ENCODE measurements around the gene CFAP20. TPM values are rescaled to one million over a fixed set of nuclear protein-coding genes. Genes with fewer than 3 reads are reported as not detected.
A peak's percentile ranks its signal among the peaks of the same experiment; 100 is the strongest.
"Not testable (repeated sequence)": the region's sequence is repeated elsewhere in the genome, so short reads cannot be mapped to it uniquely, and the experiment has no call there.

CFAP20 gene
- total RNA-seq, 1 experiment from 2014 or later: 97.3 TPM

- peak; percentile 62 for DNase-seq (ENCODE audit: low read depth)
Observed at GRCh38 chr16:58098207-58099096, 30.7 kb downstream of the CFAP20 start.

DNA sequence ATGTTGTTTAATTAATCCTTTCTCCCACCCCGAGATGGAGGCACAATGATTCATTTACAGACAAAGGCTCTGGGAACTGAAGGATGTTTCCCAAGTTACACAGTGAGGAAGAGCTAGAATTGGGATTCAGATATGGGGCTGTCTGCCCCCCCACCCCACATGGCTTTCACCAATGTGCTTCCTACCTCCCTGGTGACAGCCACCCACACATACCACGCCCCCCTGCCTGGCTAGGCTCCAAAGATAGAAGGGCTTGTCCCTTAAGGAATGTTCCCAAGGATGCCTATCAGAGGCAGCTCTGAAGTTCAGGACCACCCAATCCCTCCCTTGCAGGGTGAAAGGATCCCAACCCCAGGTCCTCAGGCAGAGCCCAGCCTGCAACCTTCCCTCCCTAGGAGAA is 32.9 kb downstream of the CFAP20 start:
- no peak for DNase-seq (ENCODE audit: low read depth)

DNA sequence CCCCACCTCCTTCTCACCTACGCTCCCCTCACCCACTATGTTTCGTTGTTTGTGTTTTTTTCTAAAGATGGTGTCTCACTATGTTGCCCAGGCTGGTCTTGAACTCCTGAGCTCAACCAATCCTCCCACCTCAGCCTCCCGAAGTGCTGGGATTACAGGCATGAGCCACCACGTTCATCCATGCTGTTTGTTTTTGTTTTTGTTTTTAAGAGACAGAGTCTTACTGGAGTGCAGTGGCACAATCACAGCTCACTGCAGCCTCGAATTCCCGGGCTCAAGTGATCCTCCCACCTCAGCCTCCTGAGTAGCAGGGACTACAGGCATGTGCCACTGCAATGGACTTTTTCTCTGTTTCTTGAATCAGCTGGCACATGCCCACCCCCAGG is 33.6 kb downstream of the CFAP20 start:
- DNase-seq (ENCODE audit: low read depth): not testable (repeated sequence)

GRCh38 chr16:58094791-58095574 is 34.2 kb downstream of the CFAP20 start:
- no peak for DNase-seq (ENCODE audit: low read depth)

- DNase-seq (ENCODE audit: low read depth): no peak
Observed at GRCh38 chr16:58094026-58094425, 35.2 kb downstream of the CFAP20 start.

GRCh38 chr16:58090396-58090795 is 38.8 kb downstream of the CFAP20 start:
- not testable (repeated sequence) for DNase-seq (ENCODE audit: low read depth)

- no peak for DNase-seq (ENCODE audit: low read depth)
Observed at GRCh38 chr16:58088091-58088490, 41.1 kb downstream of the CFAP20 start.

DNA sequence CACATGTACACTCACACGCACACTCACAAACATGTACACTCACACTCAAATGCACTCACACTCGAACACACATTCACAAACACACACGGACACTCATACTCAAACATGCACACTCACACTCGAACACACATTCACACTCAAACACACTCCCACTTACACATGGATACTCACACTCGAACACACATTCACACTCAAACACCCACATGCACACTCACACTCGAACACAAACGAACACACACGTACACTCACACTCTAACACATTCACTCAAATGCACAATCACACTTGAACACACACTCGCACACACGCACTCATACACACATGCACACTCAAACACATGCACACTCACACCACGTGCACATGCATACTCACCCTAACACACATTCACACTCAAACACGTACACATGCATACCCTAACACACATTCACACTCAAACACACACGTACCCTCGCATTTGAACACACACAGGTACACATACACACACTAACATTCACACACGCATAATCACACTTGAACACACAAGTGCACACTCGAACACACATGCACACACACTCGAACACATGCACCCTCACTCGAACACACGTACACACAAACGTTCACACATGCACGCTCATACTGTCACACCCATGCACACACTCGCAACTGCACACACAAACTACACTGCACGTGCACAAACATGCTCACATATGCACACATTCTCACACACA is 41.8 kb downstream of the CFAP20 start:
- DNase-seq (ENCODE audit: low read depth): no peak

DNA sequence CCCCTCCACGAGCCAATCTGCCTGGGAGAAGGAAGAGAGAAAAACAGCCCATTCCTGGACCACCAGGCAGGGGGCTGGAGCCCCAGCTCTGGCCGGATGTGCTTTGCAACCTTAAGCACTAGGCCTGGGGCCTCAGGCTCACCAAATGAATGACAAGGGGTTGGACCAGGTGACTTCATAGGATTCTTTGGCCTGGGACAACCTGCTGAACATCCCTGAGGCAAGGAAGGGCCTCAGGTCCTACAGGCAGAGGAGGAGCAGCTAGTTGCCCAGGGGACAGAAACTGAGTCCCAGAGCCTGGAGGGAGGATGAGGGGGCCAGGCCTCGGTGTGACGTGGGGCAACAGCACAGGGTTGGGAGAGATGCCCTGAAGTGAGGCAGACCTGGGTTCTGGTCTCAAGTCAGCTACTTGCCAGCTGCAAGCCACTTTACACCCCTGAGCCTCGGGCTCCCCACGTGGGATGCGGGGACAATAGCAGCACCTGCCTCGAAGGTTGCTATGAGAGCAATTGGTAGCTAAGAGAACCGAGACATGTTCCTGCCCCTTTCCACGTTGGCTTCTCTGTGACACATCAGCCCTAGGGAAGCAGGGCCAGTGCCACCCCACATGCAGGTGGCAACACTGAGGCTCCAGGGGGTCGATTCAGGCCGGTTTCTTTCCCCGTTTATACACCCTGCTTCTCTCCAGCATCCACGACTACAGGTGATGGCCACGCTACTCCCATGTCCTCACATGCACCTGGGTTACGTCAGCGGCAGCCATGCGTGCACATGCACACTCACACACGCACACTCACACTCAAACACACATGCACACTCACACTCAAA is 42.6 kb downstream of the CFAP20 start:
- no peak for DNase-seq (ENCODE audit: low read depth)

DNA sequence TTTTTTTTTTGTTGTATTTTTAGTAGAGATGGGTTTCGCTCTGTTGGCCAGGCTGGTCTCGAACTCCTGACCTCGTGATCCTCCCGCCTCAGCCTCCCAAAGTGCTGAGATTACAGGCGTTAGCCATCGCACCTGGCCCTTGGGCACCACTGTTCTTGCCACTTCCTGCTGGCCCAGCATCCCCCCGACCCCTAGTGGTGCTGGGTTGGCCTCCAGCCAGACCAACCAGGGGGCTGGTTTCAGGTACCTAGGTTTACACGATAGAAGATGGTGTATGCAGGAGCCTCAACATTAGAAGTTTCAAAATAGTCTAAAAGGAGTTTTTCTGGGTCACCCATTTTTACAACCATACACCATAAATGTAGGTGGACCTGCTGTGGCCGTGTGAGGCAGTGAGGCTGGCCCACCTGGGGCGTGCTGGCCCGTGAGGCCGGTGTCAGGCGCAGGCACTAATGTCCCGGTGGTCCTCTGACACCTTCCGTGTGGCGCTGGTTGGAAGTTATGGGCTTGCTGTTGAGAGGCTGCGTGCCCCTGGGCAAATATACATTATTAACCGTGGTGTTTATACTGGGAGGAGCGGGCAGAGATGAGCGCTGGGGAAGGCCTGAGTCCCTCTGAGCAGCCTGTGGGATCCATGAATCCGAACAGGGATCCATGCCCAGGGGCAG is 43.5 kb downstream of the CFAP20 start:
- no peak for DNase-seq (ENCODE audit: low read depth)

DNA sequence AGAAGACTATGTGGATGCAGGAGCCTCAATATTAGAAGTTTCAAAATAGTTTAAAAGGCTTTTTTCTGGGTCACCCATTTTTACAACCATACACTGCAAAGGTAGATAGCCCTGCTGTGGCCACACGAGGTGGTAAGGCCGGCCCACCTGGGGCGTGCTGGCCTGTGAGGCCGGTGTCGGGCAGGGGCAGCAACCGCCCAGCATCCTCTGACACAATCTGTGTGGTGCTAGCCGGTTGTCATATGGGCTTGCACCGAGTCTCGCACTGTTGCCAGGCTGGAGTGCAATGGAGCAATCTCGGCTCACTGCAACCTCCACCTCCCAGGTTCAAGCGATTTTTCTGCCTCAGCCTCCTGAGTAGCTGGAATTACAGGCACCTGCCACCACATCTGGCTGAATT is 44.0 kb downstream of the CFAP20 start:
- no peak for DNase-seq (ENCODE audit: low read depth)

DNA sequence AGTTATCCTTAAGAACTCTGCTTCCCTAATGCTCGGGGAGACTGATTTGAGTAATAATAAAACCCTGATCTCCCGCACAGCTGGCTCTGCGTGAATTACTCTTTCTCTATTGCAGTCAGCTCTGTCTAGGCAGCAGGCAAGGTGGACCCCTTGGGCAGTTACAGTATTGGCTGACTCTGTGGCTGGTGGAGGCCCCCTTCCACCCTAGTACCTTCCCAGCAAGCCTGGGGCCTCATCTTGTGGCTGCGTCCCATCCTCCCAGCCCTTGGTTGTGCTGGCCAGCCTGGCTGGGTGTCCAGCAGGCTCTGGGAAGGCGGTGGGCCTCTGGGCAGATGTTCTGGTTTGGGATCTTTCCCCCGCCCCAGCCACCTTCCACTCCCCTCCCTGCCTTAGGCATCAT is 44.5 kb downstream of the CFAP20 start:
- no peak for DNase-seq (ENCODE audit: low read depth)

DNA sequence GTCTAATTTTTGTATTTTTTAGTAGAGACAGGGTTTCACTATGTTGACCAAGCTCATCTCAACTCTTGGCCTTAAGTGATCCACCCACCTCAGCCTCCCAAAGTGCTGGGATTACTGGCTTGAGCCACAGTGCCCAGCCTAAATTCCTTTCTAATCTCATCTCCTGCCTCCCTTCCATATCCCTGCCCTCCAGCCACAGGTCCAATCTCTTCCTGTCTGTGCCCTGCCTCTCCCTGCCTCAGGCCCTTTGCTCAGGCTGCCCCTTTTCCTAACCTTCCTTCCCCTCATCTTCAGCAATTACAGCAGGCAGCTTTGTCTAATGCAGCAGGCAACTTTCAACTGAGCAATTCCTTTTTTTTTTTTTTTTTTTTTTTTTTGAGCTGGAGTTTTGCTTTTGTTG is 46.8 kb downstream of the CFAP20 start:
- DNase-seq (ENCODE audit: low read depth): no peak

- DNase-seq (ENCODE audit: low read depth): not testable (repeated sequence)
Observed at GRCh38 chr16:58080657-58081056, 48.5 kb downstream of the CFAP20 start.

GRCh38 chr16:58077796-58078195 is 51.4 kb downstream of the CFAP20 start:
- peak; percentile 25 for DNase-seq (ENCODE audit: low read depth)

DNA sequence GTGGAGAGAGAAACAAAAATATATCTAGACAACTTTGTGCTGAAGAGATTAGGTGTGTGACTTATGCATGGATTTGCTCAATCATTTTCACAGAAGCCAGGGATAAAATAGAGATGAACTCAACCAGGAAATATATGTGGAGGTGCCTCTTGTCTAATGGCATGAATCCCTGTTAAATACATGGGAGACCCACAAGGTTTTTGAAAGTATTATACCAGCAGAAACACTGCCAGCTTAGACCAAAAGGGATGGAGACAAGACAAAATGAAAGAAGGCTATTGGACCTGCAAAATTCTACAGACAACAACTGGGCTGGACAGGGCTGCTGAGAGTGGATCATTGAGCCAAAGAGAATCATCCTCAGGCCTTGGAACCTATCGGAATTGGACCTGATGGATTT is 52.7 kb downstream of the CFAP20 start:
- no peak for DNase-seq (ENCODE audit: low read depth)

DNA sequence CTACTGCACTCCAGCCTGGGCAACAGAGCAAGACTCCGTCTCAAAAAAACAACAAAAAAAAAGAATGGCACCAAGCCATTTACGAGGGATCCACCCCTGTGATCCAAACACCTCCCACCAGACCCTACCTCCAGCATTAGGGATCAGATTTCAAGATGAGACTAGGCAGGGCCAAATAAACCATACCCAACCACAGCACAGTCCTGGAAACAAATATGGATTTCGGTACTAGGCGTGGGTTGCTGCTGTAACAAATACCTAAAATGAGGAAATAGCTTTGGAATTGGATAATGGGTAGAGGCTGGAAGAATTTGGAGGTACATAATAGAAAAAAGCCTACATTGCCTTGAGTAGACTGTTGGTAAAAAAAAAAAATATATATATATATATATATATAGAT is 54.5 kb downstream of the CFAP20 start:
- DNase-seq (ENCODE audit: low read depth): no peak

- not testable (repeated sequence) for DNase-seq (ENCODE audit: low read depth)
Observed at GRCh38 chr16:58073086-58073485, 56.1 kb downstream of the CFAP20 start.

DNA sequence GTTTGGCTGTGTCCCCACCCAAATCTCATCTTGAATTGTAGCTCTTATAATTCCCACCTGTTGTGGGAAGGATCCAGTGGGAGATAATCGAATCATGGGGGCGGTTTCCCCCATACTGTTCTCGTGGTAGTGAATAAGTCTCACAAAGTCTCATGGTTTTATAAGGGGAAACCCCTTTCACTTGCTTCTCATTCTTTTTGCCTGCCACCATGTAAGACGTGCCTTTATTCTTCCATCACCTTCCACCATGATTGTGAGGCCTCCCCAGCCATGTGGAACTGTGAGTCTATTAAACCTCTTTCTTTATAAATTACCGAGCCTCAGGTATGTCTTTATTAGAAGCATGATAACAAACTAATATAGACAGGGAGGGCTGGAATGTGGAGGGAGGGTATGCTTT is 57.0 kb downstream of the CFAP20 start:
- not testable (repeated sequence) for DNase-seq (ENCODE audit: low read depth)

DNA sequence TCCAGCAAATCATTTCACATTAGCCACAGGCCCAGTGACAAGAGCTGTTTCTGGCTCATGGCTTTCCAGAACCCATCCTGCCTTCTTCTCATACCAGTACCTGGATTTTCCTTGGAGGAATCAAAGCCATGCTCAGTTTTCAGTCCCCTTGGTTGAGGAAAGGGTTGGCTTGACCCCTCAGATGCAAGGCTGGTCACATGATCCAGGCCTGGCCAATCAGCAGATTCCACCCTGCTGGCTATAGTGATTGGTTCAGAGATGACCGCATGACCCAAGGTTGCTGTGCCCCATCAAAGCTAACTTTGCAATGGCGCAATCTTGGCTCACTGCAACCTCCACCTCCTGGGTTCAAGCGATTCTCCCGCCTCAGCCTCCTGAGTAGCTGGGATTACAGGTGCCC is 58.6 kb downstream of the CFAP20 start:
- no peak for DNase-seq (ENCODE audit: low read depth)
